Activated effector memory CD4-positive, alpha-beta T cell treated with Interleukin-2 at 50 U/mL for 16 hours (primary cell): ENCODE measurements around the gene LRIF1.
"Not testable (repeated sequence)": the region's sequence is repeated elsewhere in the genome, so short reads cannot be mapped to it uniquely, and the experiment has no call there.

Experiments used
- DNase-seq: peaks from one replicate; pipeline ENCODE4 v3.0.0-alpha.2; 2020

LRIF1 gene

DNA sequence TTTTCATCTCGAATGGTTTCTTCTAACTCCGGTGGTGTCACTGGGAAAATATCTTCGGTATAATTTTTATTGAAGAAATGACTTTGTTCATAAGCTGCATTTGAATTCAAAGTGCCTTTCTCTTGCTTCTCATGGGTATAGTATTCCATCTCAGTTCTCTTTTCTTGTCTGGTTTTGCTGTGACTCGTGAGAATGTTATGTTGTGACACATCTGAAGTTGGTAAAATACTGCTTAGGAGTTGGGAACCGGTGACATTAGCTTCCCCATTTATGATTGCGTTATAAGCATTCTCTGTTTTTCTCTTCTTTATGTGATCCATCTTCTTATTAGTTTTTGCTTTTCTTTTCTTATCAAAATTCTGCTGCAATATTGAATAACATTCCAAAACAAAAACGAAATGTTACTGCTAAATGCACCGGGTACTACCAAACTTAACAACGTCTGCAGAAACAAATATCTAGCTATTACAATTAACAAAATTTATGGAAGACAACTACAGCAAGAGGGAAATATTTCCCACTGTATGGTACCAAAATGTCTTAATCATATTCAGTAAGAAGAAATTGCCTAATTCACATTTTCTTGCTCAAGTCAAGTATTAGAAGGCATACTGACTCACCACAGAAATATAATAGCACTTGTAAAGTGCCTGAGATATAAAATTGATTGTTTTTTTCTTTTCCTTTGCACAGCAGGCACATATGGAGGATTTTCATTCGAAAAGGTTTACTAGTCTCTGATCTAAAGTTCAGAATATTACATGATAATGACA, 15.5 kb downstream of the LRIF1 start:
- no peak for DNase-seq

DNA sequence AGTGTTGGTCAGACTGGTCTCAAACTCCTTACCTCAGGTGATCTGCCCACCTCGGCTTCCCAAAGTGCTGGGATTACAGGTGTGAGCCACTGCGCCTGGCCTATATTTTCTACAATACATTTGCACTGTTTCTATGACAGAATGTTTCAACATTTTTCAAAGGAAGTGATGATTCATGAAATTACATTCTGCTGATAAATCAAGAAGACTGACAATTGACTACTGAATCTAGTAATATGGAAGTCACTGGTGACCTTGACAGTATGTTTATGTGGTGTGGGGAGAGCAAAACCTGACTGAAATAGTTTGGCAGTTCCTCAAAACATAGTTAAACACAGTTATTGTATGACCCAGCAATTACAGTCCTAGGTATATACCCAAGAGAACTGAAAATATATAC, 18.1 kb downstream of the LRIF1 start:
- DNase-seq, result no peak

DNA sequence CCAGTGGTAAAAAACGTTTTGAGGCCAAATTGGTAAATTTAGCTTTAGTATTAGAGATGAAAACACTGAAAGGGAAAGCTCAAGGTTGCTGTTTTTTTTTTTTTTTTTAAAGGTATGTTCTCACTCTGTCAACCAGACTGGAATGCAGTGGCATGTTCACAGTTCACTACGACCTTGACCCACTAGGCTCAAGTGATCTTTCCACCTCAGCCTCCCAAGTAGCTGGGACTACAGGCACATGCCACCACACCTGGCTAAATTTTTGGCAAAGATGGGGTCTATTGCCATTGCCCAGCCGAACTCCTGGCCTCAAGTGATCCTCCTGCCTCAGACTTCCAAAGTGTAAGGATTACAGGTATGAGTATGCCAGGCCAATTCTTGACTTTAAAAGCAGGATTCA, 18.9 kb downstream of the LRIF1 start:
- DNase-seq, result no peak

DNA sequence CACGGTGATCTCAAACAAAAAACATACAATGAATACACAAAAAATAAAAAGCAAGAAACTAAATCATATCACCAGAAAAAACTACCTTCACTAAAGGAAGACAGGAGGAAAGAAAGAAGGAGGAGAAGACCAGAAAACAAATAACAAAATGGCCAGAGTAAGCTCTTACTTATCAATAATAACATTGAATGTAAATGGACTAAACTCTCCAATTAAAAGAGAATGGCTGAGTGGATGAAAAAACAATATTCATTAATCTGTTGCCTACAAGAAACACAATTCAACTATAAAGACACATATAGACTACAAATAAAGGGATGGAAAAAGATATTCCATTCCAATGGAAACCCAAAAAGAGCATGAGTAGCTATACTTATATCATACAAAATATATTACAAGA, 27.2 kb downstream of the LRIF1 start:
- DNase-seq, result no peak

DNA sequence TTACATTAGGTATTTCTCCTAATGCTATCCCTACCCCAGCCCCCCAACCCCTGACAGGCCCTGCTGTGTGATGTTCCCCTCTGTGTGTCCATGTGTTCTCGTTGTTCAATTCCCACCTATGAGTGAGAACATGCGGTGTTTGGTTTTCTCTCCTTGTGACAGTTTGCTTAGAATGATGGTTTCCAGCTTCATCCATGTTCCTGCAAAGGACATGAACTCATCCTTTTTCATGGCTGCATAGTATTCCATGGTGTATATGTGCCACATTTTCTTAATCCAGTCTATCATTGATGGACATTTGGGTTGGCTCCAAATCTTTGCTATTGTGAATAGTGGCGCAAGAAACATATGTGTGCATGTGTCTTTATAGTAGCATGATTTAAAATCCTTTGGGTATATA, 32.6 kb downstream of the LRIF1 start:
- not testable (repeated sequence) for DNase-seq

DNA sequence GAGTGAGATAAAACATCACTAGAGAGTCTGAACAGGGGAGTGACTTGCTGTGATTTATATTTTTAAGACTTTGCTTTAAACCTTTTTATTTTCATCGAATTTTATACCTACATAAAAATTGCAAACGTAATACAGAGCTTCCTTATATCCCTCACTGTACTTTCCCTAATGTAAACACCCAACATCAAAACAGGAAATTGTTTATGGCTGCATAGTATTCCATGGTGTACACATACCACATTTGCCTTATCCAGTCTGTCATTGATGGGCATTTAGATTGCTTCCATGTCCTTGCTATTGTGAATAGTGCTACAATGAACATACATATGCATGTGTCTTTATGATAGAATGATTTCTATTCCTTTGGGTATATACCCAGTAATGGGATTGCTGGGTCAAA, 34.8 kb downstream of the LRIF1 start:
- no peak for DNase-seq

DNA sequence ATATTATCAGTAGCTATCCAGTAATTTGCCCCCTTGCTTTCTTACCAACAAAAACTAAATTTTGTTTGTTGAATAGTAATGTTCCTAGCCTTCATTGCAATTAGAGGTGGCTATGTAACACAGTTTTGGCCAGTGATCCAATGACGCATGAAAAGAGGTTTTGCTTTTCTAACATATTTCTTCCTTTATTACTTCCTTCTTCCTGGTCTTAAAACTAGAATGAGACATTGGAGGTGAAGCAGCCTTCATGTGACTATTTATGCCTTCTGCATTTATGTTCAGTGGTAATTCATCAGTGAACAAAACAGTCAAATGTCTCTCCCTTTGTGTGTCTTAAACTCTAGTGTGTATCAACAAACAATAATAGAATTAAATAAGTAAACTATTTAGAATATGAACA, 35.5 kb downstream of the LRIF1 start:
- no peak for DNase-seq

DNA sequence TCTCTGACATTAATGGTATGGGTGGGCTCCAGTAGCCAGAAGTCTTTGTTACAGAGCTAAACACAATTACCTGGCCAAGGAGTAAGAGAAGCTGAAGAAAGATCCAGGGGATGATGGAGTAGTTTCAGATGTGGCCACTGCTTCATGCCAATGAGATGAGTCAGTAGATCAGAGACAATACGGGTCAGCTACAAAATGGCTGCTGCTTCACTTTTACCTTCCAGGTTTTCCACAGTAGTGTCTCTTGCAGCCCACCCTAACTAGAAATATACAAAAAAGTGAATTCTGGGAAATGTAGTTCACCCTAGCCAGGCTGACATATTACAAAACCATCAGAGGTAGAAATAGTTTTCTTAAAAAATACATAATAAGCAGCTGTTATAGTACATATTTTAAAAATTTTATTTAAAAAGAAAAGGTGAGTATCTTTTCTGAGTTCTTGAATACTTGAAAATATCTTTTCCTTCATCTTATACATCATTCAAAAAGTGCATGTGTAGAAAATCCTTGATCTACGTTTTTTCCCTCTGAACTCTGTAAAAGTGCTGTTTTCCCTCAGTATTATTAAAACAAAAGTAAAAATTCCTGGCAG, 36.1 kb downstream of the LRIF1 start:
- DNase-seq, result no peak

DNA sequence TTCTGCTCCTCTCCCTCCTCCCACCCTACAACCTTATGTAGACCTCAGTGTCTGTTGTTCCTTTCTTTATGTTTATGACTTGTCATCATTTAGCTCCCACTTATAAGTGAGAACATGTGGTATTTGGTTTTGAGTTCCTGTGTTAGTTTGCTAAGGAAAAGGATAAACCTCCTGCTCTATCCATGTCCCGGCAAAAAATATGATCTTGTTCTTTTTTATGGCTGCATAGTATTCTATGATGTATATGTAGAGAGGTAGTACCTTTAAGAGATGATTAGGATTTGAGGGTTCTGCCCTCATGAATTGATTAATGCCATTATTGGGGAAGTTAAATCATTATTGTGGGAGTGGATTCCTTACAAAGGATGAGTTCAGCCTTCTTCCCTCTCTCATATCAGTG, 41.8 kb downstream of the LRIF1 start:
- DNase-seq, result no peak

DNA sequence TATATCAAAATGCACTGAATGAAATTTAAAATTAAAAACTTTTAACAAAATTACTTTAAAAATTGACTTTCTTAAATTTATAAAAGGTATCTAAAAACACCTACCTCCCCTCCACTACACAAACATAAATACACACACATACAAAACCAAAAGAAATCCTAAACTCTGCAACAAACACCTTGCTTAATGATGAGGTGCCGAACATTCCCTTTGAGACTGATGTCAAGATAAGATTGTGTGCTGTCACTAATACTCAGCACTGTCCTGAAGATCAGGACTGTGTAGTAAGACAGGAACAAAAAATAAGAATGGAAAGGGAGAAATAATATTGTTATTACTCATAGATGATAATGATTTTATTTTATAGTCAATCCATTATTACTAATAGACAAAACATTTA, 45.7 kb downstream of the LRIF1 start:
- DNase-seq, result no peak

DNA sequence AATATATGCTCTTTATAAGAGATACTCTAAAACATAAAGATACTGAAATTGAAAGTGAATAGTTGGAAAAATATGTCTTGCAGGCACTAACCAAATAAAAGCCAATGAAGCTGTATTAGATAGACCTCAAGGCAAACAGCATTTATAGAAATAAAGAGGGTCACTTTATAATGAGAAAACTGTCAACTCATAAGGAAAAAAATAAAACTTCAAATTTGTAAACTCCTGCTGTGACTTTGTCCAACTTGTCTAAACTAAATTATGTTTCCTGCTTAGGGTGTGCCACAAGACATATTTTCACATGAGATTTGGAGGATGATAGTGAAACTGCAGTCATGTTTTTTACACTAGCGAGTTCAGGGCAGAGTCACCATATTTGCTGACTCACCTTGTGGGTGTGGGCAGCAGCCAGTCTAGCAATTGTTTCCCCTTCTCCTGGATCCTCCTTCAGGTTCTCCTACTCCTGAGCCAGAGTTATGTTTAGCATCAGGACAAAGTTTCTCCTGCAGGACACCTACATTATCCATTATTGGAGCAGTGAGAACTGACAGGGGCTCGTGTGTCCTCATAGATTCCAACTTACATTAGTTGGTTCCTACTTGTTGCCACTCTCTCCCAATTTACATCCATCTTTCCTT, 46.9 kb downstream of the LRIF1 start:
- no peak for DNase-seq

DNA sequence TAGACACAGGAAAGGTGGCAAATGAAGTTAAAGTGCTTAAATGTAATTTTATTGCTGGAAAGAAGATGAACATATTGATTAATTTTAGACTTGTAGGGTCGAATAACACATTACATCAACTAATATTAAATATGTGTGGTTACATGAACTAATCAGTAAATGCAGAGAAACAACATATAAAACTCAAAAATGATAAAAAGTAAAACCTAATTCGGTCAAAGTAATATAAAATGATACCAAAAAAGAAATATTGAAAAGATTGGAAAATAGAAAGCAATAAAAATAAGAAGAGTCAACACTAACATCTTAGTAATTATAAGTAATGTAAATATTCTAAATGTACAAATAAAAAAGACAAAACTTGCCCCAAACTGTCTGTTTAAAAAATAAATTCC, 47.5 kb downstream of the LRIF1 start:
- DNase-seq, result no peak

DNA sequence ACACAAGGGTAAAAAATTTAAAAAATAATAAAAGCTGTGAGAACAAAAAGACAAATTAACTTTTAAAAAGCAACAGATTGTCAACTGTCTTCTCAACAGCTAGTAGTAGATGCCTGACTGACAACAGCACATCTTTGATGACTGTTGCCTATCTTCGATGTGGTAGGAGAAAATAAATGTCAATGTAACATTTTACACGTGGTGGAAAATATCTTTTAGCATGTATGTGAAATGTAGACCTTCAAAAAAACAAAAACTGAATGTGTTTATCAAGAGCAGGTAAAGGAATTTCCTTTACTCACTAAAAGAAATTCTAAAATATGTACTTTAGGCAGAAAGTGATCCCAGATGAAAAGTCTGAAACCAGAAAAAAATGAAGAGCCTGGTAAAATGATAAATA, 47.9 kb downstream of the LRIF1 start:
- no peak for DNase-seq

DNA sequence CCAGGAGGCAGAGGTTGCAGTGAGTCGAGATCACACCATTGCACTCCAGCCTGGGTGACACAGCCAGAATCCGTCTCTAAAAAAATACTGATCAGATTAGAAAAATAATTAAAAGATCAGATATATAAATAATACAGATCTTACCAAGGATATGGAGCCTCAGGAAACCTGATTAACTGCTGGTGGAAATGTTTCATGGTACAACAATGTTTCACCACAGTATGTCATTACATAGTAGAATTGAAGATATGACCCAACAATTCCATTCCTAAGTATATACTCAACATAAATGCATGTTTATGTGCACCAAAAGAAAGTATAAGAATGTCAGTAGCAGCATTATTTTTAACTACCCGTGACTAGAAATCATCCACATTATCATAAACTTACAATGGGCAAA, 49.0 kb downstream of the LRIF1 start:
- no peak for DNase-seq

DNA sequence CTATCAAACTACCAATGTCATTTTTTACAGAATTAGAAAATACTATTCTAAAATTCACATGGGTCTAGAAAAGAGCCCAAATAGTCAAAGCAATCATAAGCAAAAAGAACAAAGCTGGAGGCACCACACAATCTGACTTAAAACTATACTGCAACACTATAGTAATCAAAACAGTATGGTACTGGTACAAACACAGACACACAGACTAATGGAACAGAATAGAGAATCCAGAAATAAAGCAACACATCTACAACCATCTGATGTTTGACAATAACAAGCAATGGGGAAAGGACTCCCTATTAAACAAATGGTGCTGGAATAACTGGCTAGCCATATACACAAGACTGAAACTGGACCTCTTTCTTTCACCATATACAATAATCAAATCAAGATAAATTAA, 50.9 kb downstream of the LRIF1 start:
- no peak for DNase-seq

DNA sequence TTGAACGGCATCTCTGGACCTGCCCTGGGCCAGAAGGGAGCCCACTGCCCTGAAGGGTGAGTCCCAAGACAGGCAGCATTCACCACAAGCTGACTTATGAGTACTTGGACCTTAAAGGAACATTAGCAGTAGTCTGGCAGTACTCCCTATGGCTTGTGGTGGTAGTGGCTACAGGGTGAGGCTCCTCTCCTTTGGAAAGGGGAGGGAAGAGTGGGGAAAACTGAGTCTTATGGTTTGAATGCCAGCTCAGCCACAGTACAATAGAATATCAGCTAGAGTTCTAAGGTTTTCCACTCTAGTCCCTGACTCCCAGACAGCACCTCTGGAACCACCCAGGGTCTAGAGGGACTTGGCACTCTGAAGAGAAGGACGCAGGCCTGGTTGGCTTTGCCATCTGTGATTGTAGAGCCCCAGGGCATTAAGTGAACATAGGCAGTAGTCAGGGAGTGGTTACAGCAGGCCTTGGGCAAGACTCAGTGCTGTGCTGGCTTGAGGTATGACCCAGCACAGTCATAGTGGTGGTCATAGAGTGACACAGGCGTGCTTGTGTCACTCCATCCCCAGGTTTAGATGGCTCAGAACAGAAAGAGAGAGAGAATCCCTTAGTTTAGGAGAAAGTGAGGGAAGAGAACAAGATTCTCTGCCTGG, 59.7 kb downstream of the LRIF1 start:
- no peak for DNase-seq

DNA sequence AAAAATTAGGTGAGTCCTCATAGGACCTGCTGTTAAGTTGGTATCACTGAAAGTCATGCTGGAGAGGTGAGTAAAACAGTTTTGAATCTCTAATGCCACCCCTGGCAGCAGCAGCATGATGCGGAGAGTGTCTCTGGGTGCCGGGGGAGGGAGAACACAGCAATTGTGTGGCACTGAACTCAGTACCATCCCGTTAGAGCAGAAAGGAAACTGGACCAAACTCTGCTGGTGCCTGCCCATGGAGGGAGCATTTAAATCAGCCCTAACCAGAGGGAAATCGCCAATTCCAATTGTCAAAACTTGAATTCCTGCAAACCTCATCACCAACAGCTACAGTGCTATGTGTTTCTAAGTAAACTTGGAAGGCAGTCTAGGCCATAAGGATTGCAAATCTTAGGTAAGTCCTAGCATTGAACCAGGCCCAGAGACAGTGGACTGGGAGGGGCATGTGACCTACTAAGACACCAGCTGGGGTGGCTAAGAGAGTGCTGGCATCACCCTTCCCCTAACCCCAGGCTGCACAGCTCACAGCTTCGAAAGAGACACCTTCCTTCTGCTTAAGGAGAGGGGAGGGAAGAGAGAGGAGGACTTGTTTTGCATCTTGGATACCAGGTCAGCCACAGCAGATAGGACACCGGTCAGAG, 60.8 kb downstream of the LRIF1 start:
- no peak for DNase-seq

DNA sequence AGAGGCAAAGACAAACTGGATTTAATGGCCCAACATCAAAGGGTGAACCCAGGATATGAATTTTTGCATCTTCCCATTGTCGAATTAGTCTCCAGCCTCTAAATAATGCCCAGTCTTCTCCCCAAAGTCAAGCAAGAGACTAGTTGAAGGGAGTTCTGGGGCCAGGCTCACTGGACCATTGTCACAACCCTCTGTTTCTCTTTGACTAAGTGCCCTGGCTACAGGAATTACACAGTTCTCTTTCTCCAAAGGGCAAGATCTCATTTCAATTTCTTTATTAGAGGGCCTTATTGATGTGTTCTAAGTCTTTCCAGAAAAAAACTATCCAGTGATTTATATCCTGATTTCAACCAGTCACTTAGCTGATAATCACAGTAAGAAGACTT, 64.3 kb downstream of the LRIF1 start:
- no peak for DNase-seq

DNA sequence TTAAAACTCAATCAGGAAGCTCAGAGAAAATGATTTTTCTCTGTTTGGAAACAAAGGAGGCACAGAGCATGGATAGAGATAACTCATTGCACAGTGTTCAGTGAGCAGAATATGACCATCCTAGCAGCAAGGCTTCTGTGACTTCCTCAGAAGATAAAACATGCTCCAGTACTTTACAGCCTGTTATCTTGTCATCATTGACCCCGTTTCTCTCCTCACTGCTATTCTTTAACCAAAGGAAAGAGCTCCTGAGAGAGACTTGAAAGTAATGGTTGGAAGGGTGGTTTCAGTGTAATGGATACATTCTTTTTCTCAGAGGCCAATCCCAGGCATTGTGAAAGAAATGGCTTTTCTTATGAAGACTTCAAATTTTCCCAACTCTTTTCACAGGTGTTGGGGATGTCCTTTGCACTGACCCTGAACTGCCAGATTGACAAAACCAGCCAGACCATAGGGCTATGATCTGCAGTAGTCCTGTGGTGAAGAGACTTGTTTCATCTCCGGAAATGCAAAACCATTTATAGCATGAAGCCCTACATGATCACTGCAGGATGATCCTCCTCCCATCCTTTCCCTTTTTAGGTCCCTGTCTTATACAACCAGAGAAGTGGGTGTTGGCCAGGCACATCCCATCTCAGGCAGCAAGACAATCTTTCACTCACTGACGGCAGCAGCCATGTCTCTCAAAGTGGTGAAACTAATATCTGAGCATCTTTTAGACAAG, 64.8 kb downstream of the LRIF1 start:
- DNase-seq, result no peak

DNA sequence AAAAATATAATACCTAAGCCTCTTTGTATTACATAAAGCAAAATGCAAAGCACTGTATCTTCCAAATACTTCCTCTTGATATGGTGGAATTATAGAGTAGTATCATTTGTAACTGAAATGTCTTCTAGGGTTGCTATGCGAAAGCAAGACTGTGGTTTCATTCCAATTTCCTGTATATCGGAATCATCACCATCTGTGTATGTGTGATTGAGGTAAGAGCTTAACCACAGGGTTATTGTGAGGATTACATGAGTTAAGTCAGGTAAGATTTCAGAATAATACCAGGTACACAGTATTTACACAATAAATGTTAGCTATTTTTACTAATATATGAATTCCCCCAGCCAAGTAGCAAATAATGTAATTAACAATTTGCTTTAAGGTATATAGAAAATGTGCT, 66.0 kb downstream of the LRIF1 start:
- DNase-seq, result no peak
